HCT116 (cell line): ENCODE measurements around the gene PARVB. TPM values are rescaled to one million over a fixed set of nuclear protein-coding genes. Genes with fewer than 3 reads are reported as not detected.

Source experiments
- ATAC-seq: fragments of 200-7000 bp; cut with Tn5 transposase; 2 replicates; pipeline ENCODE4 v1.9.1; 2020; ENCODE audit warnings: mild to moderate bottlenecking, moderate library complexity
- BruUV-seq: library from RNA; stranded (reverse); fragments of 400-500 nt; replicated peaks from 2 replicates; lab custom pipeline; 2021; lab: Mats Ljungman, UMichigan
- CTCF ChIA-PET: fragments of 300-600 bp; sonication (Branson Sonifier 250); formaldehyde crosslinking; loops from one replicate; lab custom pipeline; 2021; ENCODE audit warnings: antibody characterized with exemption; lab: Charles Lee
- POLR2A ChIA-PET: fragments of 300-600, 350-600 bp; sonication (Branson Sonifier 250); formaldehyde crosslinking; loops from one replicate; lab custom pipeline; 2021; ENCODE audit warnings: antibody characterized with exemption; lab: Charles Lee
- RAD21 ChIA-PET, 2 experiments: fragments of 300-600 bp; sonication (Branson Sonifier 250); formaldehyde crosslinking; loops; one replicate each; lab custom pipeline; 2023; ENCODE audit warnings: low total read pairs in 2 of 2; ENCODE audit not compliant: uncharacterized antibody in 2 of 2, unreplicated experiment in 2 of 2, low non-redundant PET in 1 of 2; lab: Charles Lee
- DNase-seq: peaks from one replicate; pipeline ENCODE4 v3.0.0-alpha.2; 2010; ENCODE audit warnings: low read depth, low spot score
- H2AFZ ChIP-seq: fragments of 200-600 bp; shearing (Covaris generic), sonication (generic); 2 replicates; pipeline ENCODE4 v1.6.1; 2017; ENCODE audit warnings: low read depth, mixed run types, mixed read lengths, antibody characterized with exemption, low read length; ENCODE audit not compliant: poor library complexity, severe bottlenecking
- H3K27ac ChIP-seq: 2 replicates; pipeline ENCODE4 v1.5.1; 2012; ENCODE audit warnings: low read depth, low read length
- H3K27me3 ChIP-seq: fragments of 200-600 bp; sonication (generic); 2 replicates; pipeline ENCODE4 v1.6.1; 2016; ENCODE audit warnings: mixed run types, low read length, mixed read lengths; ENCODE audit not compliant: insufficient read depth
- H3K36me3 ChIP-seq, 2 experiments: fragments of 200-500 bp in 1 of 2; fragments of 200-600 bp in 1 of 2; sonication (Bioruptor generic) in 1 of 2; sonication (generic) in 1 of 2; 2 replicates each; pipeline versions ENCODE4 v1.5.1 to v1.6.1; 2014 to 2016; ENCODE audit warnings: low read length in 2 of 2, inconsistent platforms in 1 of 2, mixed read lengths in 1 of 2, mixed run types in 1 of 2; ENCODE audit not compliant: insufficient read depth in 2 of 2, control insufficient read depth in 1 of 2
- H3K4me1 ChIP-seq, 2 experiments: fragments of 200-600 bp in 1 of 2; sonication (generic) in 1 of 2; 2 replicates each; pipeline versions ENCODE4 v1.5.1 to v1.6.1; 2012 to 2017; ENCODE audit warnings: low read length in 2 of 2, inconsistent platforms in 1 of 2, mild to moderate bottlenecking in 1 of 2, mixed read lengths in 1 of 2, mixed run types in 1 of 2, moderate library complexity in 1 of 2; ENCODE audit not compliant: insufficient read depth in 2 of 2, control insufficient read depth in 1 of 2
- H3K4me2 ChIP-seq: fragments of 200-600 bp; sonication (generic); 2 replicates; pipeline ENCODE4 v1.6.1; 2017; ENCODE audit warnings: mixed run types, low read length, mixed read lengths
- H3K4me3 ChIP-seq, 2 experiments: fragments of 200-600 bp in 1 of 2; sonication (generic) in 1 of 2; replicated peaks in 1 of 2; 2 replicates each; pipeline ENCODE4 v1.5.1; 2011 to 2016; ENCODE audit warnings: low read length in 2 of 2, control low read depth in 1 of 2, low read depth in 1 of 2, mild to moderate bottlenecking in 1 of 2, mixed read lengths in 1 of 2, mixed run types in 1 of 2
- H3K79me2 ChIP-seq: fragments of 200-600 bp; sonication (generic); 2 replicates; pipeline ENCODE4 v1.6.1; 2017; ENCODE audit warnings: mild to moderate bottlenecking, mixed run types, low read length, moderate library complexity, mixed read lengths; ENCODE audit not compliant: insufficient read depth
- H3K9ac ChIP-seq: fragments of 200-600 bp; sonication (generic); 2 replicates; pipeline ENCODE4 v1.6.1; 2016; ENCODE audit warnings: low read length, mixed read lengths
- H3K9me2 ChIP-seq: fragments of 200-600 bp; sonication (generic), shearing (Covaris generic); 2 replicates; pipeline ENCODE4 v1.6.1; 2017; ENCODE audit warnings: mixed run types, mild to moderate bottlenecking, moderate library complexity; ENCODE audit not compliant: insufficient read depth
- H3K9me3 ChIP-seq, 2 experiments: fragments of 200-500 bp in 1 of 2; fragments of 200-600 bp in 1 of 2; sonication (Bioruptor generic) in 1 of 2; sonication (generic) in 1 of 2; 2 replicates each; pipeline ENCODE4 v1.6.1; 2014 to 2017; ENCODE audit warnings: low read length in 2 of 2, mixed read lengths in 2 of 2, inconsistent platforms in 1 of 2, low read depth in 1 of 2, mild to moderate bottlenecking in 1 of 2, mixed run types in 1 of 2, moderate library complexity in 1 of 2; ENCODE audit not compliant: control insufficient read depth in 1 of 2, insufficient read depth in 1 of 2
- H4K20me1 ChIP-seq: fragments of 200-600 bp; sonication (generic), shearing (Covaris generic); 2 replicates; pipeline ENCODE4 v1.6.1; 2017; ENCODE audit warnings: mixed run types, mild to moderate bottlenecking, moderate library complexity; ENCODE audit not compliant: insufficient read depth
- CBX3 ChIP-seq: IDR thresholded peaks from 2 replicates; pipeline ENCODE4 v1.6.1; 2012; ENCODE audit warnings: low read depth
- CEBPB ChIP-seq: IDR thresholded peaks from 2 replicates; pipeline ENCODE4 v1.6.1; 2012; ENCODE audit warnings: low read depth
- EGR1 ChIP-seq: IDR thresholded peaks from 2 replicates; pipeline ENCODE4 v1.6.1; 2012; ENCODE audit warnings: low read depth
- EZH2phosphoT487 ChIP-seq: fragments of 200-600 bp; IDR thresholded peaks from 2 replicates; pipeline ENCODE4 v1.6.1; 2018; ENCODE audit warnings: antibody characterized with exemption, borderline replicate concordance
- SIN3A ChIP-seq: IDR thresholded peaks from 2 replicates; pipeline ENCODE4 v1.6.1; 2012; ENCODE audit warnings: low read depth
- SRF ChIP-seq: IDR thresholded peaks from 2 replicates; pipeline ENCODE4 v1.6.1; 2012; ENCODE audit warnings: low read depth
- YY1 ChIP-seq: IDR thresholded peaks from 2 replicates; pipeline ENCODE4 v1.6.1; 2011; ENCODE audit warnings: low read length, low read depth, moderate library complexity, mild to moderate bottlenecking; ENCODE audit not compliant: insufficient replicate concordance; ENCODE audit errors: extremely low read depth
- ZFX ChIP-seq: fragments of 450-650 bp; IDR thresholded peaks from 2 replicates; pipeline ENCODE4 v1.6.1; 2017
- intact Hi-C: fragments of 100-400 bp; cut with micrococcal nuclease; formaldehyde crosslinking; loops from 2 replicates; pipeline ENCODE4 v1.10.0; 2022
- total RNA-seq: library from RNA; stranded (reverse); gene quantifications from one replicate; pipeline ENCODE4 v1.2.1, GENCODE V29; 2021; ENCODE audit not compliant: unreplicated experiment
- TF ChIP-seq, protein P1 (sequence below): IDR thresholded peaks from 2 replicates; pipeline ENCODE4 v1.6.1; 2012; ENCODE audit warnings: low read depth
- TF ChIP-seq, protein P2 (sequence below), 3 experiments: fragments of 200-600 bp in 1 of 3; sonication (generic) in 1 of 3; IDR thresholded peaks in 2 of 3; conservative IDR thresholded peaks in 1 of 3; 2 replicates each; pipeline ENCODE4 v1.5.1; 2012 to 2017; ENCODE audit warnings: low read depth in 2 of 3, low read length in 2 of 3, antibody characterized with exemption in 1 of 3, borderline replicate concordance in 1 of 3, control low read depth in 1 of 3, mild to moderate bottlenecking in 1 of 3, mixed read lengths in 1 of 3, mixed run types in 1 of 3, moderate library complexity in 1 of 3; ENCODE audit not compliant: insufficient read depth in 1 of 3
- TF ChIP-seq, protein P3 (sequence below): IDR thresholded peaks from 2 replicates; pipeline ENCODE4 v1.6.1; 2012
- TF ChIP-seq, protein P4 (sequence below): IDR thresholded peaks from 2 replicates; pipeline ENCODE4 v1.6.1; 2012
- TF ChIP-seq, protein P5 (sequence below): IDR thresholded peaks from 2 replicates; pipeline ENCODE4 v1.6.1; 2011; ENCODE audit warnings: mild to moderate bottlenecking, low read length, moderate library complexity; ENCODE audit not compliant: insufficient replicate concordance; ENCODE audit errors: extremely low read depth

PARVB gene
- total RNA-seq, 1 experiment from 2014 or later = 21.4 TPM

DNA sequence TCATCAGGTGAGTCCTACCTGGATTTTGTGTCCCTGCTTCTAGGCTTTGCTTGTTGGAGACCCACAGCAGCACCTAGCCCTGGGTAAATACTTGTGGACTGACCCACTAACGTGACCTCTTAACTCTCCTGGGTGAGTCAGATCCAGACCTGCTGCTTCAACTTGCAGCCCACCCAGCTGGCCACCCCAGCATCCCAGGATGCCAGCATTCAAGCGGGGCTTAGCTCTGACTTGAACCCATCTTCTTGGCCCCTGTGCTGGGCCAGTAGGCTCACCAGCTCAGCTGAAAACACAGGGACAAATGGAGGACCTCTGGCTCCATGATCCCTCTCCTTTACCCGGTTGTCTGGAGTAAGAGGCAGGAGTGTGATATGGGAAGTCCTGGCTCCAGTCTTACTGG, 190.1 kb downstream of the PARVB start:
- Histone ChIP-seq H3K36me3 (no peaks in the 10 kb centered on the region), H3K4me2 (no peak overlapping the region), H3K9me3 (peaks cover 0 to 6% of the 10 kb centered on the region in 2 experiments; a peak in 1 of 4 replicates), H3K4me3 (no peak overlapping the region), H4K20me1 (no peaks in the 10 kb centered on the region), H3K9ac (no peak overlapping the region), H3K79me2 (no peaks in the 10 kb centered on the region), H3K9me2 (no peaks in the 10 kb centered on the region), H2AFZ (no peak overlapping the region), H3K4me1 (no peaks in the 10 kb centered on the region), H3K27ac (no peak overlapping the region), H3K27me3 (peaks cover 11% of the 10 kb centered on the region)
- TF ChIP-seq SIN3A (no peak), SRF (no peak), CBX3 (no peak), CEBPB (no peak), YY1 (no peak), EGR1 (no peak), EZH2phosphoT487 (no peak), ZFX (no peak)
- TF ChIP-seq, protein P1, sequence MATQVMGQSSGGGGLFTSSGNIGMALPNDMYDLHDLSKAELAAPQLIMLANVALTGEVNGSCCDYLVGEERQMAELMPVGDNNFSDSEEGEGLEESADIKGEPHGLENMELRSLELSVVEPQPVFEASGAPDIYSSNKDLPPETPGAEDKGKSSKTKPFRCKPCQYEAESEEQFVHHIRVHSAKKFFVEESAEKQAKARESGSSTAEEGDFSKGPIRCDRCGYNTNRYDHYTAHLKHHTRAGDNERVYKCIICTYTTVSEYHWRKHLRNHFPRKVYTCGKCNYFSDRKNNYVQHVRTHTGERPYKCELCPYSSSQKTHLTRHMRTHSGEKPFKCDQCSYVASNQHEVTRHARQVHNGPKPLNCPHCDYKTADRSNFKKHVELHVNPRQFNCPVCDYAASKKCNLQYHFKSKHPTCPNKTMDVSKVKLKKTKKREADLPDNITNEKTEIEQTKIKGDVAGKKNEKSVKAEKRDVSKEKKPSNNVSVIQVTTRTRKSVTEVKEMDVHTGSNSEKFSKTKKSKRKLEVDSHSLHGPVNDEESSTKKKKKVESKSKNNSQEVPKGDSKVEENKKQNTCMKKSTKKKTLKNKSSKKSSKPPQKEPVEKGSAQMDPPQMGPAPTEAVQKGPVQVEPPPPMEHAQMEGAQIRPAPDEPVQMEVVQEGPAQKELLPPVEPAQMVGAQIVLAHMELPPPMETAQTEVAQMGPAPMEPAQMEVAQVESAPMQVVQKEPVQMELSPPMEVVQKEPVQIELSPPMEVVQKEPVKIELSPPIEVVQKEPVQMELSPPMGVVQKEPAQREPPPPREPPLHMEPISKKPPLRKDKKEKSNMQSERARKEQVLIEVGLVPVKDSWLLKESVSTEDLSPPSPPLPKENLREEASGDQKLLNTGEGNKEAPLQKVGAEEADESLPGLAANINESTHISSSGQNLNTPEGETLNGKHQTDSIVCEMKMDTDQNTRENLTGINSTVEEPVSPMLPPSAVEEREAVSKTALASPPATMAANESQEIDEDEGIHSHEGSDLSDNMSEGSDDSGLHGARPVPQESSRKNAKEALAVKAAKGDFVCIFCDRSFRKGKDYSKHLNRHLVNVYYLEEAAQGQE = no peak
- TF ChIP-seq, protein P2, sequence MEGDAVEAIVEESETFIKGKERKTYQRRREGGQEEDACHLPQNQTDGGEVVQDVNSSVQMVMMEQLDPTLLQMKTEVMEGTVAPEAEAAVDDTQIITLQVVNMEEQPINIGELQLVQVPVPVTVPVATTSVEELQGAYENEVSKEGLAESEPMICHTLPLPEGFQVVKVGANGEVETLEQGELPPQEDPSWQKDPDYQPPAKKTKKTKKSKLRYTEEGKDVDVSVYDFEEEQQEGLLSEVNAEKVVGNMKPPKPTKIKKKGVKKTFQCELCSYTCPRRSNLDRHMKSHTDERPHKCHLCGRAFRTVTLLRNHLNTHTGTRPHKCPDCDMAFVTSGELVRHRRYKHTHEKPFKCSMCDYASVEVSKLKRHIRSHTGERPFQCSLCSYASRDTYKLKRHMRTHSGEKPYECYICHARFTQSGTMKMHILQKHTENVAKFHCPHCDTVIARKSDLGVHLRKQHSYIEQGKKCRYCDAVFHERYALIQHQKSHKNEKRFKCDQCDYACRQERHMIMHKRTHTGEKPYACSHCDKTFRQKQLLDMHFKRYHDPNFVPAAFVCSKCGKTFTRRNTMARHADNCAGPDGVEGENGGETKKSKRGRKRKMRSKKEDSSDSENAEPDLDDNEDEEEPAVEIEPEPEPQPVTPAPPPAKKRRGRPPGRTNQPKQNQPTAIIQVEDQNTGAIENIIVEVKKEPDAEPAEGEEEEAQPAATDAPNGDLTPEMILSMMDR (IDR thresholded peaks at IDR 0.05 in 2 of 3, conservative IDR thresholded peaks at IDR 0.05 in 1 of 3; ENCODE audit: borderline replicate concordance in 1 of 3, insufficient read depth in 1 of 3, low read depth in 2 of 3, low read length in 2 of 3) = no peak
- TF ChIP-seq, protein P3, sequence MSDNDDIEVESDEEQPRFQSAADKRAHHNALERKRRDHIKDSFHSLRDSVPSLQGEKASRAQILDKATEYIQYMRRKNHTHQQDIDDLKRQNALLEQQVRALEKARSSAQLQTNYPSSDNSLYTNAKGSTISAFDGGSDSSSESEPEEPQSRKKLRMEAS = no peak
- TF ChIP-seq, protein P4, sequence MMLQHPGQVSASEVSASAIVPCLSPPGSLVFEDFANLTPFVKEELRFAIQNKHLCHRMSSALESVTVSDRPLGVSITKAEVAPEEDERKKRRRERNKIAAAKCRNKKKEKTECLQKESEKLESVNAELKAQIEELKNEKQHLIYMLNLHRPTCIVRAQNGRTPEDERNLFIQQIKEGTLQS = no peak
- TF ChIP-seq, protein P5, sequence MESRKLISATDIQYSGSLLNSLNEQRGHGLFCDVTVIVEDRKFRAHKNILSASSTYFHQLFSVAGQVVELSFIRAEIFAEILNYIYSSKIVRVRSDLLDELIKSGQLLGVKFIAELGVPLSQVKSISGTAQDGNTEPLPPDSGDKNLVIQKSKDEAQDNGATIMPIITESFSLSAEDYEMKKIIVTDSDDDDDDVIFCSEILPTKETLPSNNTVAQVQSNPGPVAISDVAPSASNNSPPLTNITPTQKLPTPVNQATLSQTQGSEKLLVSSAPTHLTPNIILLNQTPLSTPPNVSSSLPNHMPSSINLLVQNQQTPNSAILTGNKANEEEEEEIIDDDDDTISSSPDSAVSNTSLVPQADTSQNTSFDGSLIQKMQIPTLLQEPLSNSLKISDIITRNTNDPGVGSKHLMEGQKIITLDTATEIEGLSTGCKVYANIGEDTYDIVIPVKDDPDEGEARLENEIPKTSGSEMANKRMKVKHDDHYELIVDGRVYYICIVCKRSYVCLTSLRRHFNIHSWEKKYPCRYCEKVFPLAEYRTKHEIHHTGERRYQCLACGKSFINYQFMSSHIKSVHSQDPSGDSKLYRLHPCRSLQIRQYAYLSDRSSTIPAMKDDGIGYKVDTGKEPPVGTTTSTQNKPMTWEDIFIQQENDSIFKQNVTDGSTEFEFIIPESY = no peak
- ATAC-seq = no peak
- CTCF ChIA-PET = no interaction called here
- RAD21 ChIA-PET = no interaction called here
- no TSS peak for BruUV-seq
- POLR2A ChIA-PET = no interaction called here
- intact Hi-C loops = no loop called here
- no peak for DNase-seq
